Activated CD4-positive, alpha-beta memory T cell treated with anti-CD3 and anti-CD28 coated beads for 36 hours (primary cell): ENCODE measurements around the gene UNC119. TPM values are rescaled to one million over a fixed set of nuclear protein-coding genes. Genes with fewer than 3 reads are reported as not detected.

Experiments
- CTCF ChIA-PET: fragments of 350-600 bp; sonication (Branson Sonifier 250); formaldehyde crosslinking; loops from one replicate; lab custom pipeline; 2021; ENCODE audit warnings: antibody characterized with exemption, inconsistent platforms; lab: Charles Lee
- POLR2A ChIA-PET: fragments of 350-600 bp; sonication (Branson Sonifier 250); formaldehyde crosslinking; loops from one replicate; lab custom pipeline; 2021; ENCODE audit warnings: antibody characterized with exemption; lab: Charles Lee
- DNase-seq: peaks from one replicate; pipeline ENCODE4 v3.0.0-alpha.2; 2020
- H3K27ac Mint-ChIP-seq: one replicate; pipeline ENCODE4 v1.8.0; 2021; ENCODE audit warnings: mixed read lengths
- H3K27me3 Mint-ChIP-seq: one replicate; pipeline ENCODE4 v1.8.0; 2021; ENCODE audit warnings: mixed read lengths
- H3K36me3 Mint-ChIP-seq: one replicate; pipeline ENCODE4 v1.8.0; 2021; ENCODE audit warnings: mixed read lengths
- H3K4me1 Mint-ChIP-seq: one replicate; pipeline ENCODE4 v1.8.0; 2021; ENCODE audit warnings: low read depth, mixed read lengths
- H3K4me3 Mint-ChIP-seq: one replicate; pipeline ENCODE4 v1.8.0; 2021; ENCODE audit warnings: mild to moderate bottlenecking, mixed read lengths
- H3K9me3 Mint-ChIP-seq: one replicate; pipeline ENCODE4 v1.8.0; 2021; ENCODE audit warnings: mixed read lengths
- intact Hi-C: fragments of 100-400 bp; cut with micrococcal nuclease; formaldehyde crosslinking; loops from one replicate; pipeline ENCODE4 v1.15.1; 2023
- total RNA-seq, 2 experiments: library from RNA; stranded (reverse); gene quantifications; one replicate each; pipeline ENCODE4 v1.2.3, GENCODE V29; 2021

Gene UNC119
- total RNA-seq, 2 experiments from 2014 or later, result 38.0 to 42.0 TPM

GRCh38 chr17:28500712-28501379 is 51.6 kb downstream of the UNC119 start:
- Mint-ChIP-seq H3K36me3 (no peaks in the 10 kb centered on the region), H3K27ac (no peak overlapping the region), H3K4me1 (no peaks in the 10 kb centered on the region), H3K27me3 (peaks cover 8% of the 10 kb centered on the region), H3K9me3 (no peaks in the 10 kb centered on the region), H3K4me3 (no peak overlapping the region)
- ChIA-PET CTCF (interaction anchor here (1.0 to 1.5 kb wide), 2 partner anchors 8 to 40 kb away, joined by 3 to 4 read pairs; no protein-coding TSS in a partner anchor), POLR2A (no interaction called here)
- intact Hi-C loops, result no loop called here
- no peak for DNase-seq

GRCh38 chr17:28499684-28500357 is 52.6 kb downstream of the UNC119 start:
- Mint-ChIP-seq H3K27me3 (peaks cover 2% of the 10 kb centered on the region), H3K9me3 (no peaks in the 10 kb centered on the region), H3K4me3 (no peak overlapping the region), H3K36me3 (no peaks in the 10 kb centered on the region), H3K4me1 (no peaks in the 10 kb centered on the region), H3K27ac (no peak overlapping the region)
- no peak for DNase-seq
- ChIA-PET POLR2A (no interaction called here), CTCF (interaction anchor here (1.0 kb wide), 1 partner anchor 41 kb away, joined by 4 read pairs; no protein-coding TSS in a partner anchor)
- intact Hi-C loops, result no loop called here

GRCh38 chr17:28499364-28499664 is 53.1 kb downstream of the UNC119 start:
- no peak for DNase-seq
- Mint-ChIP-seq H3K4me1 (no peaks in the 10 kb centered on the region), H3K4me3 (no peak overlapping the region), H3K27me3 (no peaks in the 10 kb centered on the region), H3K36me3 (no peaks in the 10 kb centered on the region), H3K9me3 (no peaks in the 10 kb centered on the region), H3K27ac (no peak overlapping the region)
- ChIA-PET CTCF (no interaction called here), POLR2A (no interaction called here)
- intact Hi-C loops, result no loop called here

GRCh38 chr17:28498652-28499363 is 53.6 kb downstream of the UNC119 start:
- H3K4me3 Mint-ChIP-seq, result no peak overlapping the region
- H3K9me3 Mint-ChIP-seq, result no peaks in the 10 kb centered on the region
- intact Hi-C loops, result no loop called here
- no peaks in the 10 kb centered on the region for H3K4me1 Mint-ChIP-seq
- ChIA-PET CTCF (interaction anchor here (1.0 kb wide), 1 partner anchor 114 kb away, joined by 3 read pairs; no protein-coding TSS in a partner anchor), POLR2A (no interaction called here)
- H3K36me3 Mint-ChIP-seq, result no peaks in the 10 kb centered on the region
- no peak for DNase-seq
- H3K27ac Mint-ChIP-seq, result no peak overlapping the region
- H3K27me3 Mint-ChIP-seq, result no peaks in the 10 kb centered on the region

- Mint-ChIP-seq H3K4me1 (no peaks in the 10 kb centered on the region), H3K36me3 (no peaks in the 10 kb centered on the region), H3K27ac (no peak overlapping the region), H3K4me3 (no peak overlapping the region), H3K9me3 (no peaks in the 10 kb centered on the region), H3K27me3 (peaks cover 2% of the 10 kb centered on the region)
- CTCF ChIA-PET, result interaction anchor here (1.0 kb wide), 3 partner anchors 9 to 115 kb away, joined by 3 read pairs; no protein-coding TSS in a partner anchor
- DNase-seq, result no peak
- POLR2A ChIA-PET, result interaction anchor here (0.7 kb wide), 1 partner anchor 176 kb away, joined by 3 read pairs; no protein-coding TSS in a partner anchor
- intact Hi-C loops, result no loop called here
These were observed 54.5 kb downstream of the UNC119 start for GRCh38 chr17:28497931-28498330.

Other genes starting within 250 kb of the UNC119 start
- 10 to 100 TPM; 27.1 to 29.8 TPM for gene TMEM97, start 233.4 kb downstream of the UNC119 start, total RNA-seq
- gene IFT20, start 217.2 kb downstream of the UNC119 start, total RNA-seq, result 10 to 100 TPM; 20.3 to 20.6 TPM
- gene TNFAIP1, start 216.9 kb downstream of the UNC119 start, total RNA-seq, result 10 to 100 TPM; 24.4 to 27.3 TPM
- 10 to 100 TPM; 73.8 to 76.4 TPM for gene POLDIP2, start 195.1 kb downstream of the UNC119 start, total RNA-seq
- not detected for gene SEBOX, start 187.4 kb downstream of the UNC119 start, total RNA-seq
- not detected for gene VTN, start 182.3 kb downstream of the UNC119 start, total RNA-seq
- 10 to 100 TPM; 16.5 to 18.3 TPM for gene SARM1, start 180.9 kb downstream of the UNC119 start, total RNA-seq
- gene SLC46A1, start 146.4 kb downstream of the UNC119 start, total RNA-seq, result 1 to 10 TPM; 2.3 to 2.9 TPM
- not detected for gene SLC13A2, start 79.0 kb downstream of the UNC119 start, total RNA-seq
- not detected for gene FOXN1, start 46.3 kb downstream of the UNC119 start, total RNA-seq
- gene PIGS, start 18.9 kb upstream of the UNC119 start, total RNA-seq, result 10 to 100 TPM; 36.6 to 38.6 TPM
- gene ALDOC, start 24.3 kb upstream of the UNC119 start, total RNA-seq, result 10 to 100 TPM; 75.2 to 77.3 TPM
- 100 to 1,000 TPM; 153 to 159 TPM for gene SPAG5, start 46.4 kb upstream of the UNC119 start, total RNA-seq
- 10 to 100 TPM; 14.2 to 17.5 TPM for gene RSKR, start 61.6 kb upstream of the UNC119 start, total RNA-seq
- 100 to 1,000 TPM; 127 to 133 TPM for gene BLTP2, start 92.5 kb upstream of the UNC119 start, total RNA-seq
- gene SDF2, start 109.3 kb upstream of the UNC119 start, total RNA-seq, result 10 to 100 TPM; 38.4 to 43.5 TPM
- gene SUPT6H, start 109.6 kb upstream of the UNC119 start, total RNA-seq, result 10 to 100 TPM; 59.4 to 65.9 TPM
- gene PROCA1, start 159.3 kb upstream of the UNC119 start, total RNA-seq, result 1 to 10 TPM; 4.5 TPM
- 1 to 10 TPM; 4.9 to 6.6 TPM for gene RAB34, start 165.2 kb upstream of the UNC119 start, total RNA-seq
- gene RPL23A, start 167.4 kb upstream of the UNC119 start, total RNA-seq, result 1,000 to 10,000 TPM; 2,357 to 2,419 TPM
- 1 to 10 TPM; 9.1 to 9.5 TPM for gene TLCD1, start 173.6 kb upstream of the UNC119 start, total RNA-seq
- gene NEK8, start 176.2 kb upstream of the UNC119 start, total RNA-seq, result 1 to 10 TPM; 3.4 to 4.0 TPM
- gene TRAF4, start 191.4 kb upstream of the UNC119 start, total RNA-seq, result 10 to 100 TPM; 83.0 to 83.9 TPM